SK-N-DZ (cell line): ENCODE measurements around the gene CALHM4. TPM values are rescaled to one million over a fixed set of nuclear protein-coding genes. Genes with fewer than 3 reads are reported as not detected.
A peak's percentile ranks its signal among the peaks of the same experiment; 100 is the strongest.

Source experiments
- DNase-seq: peaks from one replicate; pipeline ENCODE4 v3.0.0-alpha.2; 2015; ENCODE audit warnings: low spot score
- polyA plus RNA-seq, 2 experiments: library from polyadenylated mRNA; depleted of rRNA; stranded (reverse); fragments of >200 nt; gene quantifications; 2 replicates each; pipeline ENCODE4 v1.2.3, GENCODE V29; 2014

The CALHM4 gene, protein sequence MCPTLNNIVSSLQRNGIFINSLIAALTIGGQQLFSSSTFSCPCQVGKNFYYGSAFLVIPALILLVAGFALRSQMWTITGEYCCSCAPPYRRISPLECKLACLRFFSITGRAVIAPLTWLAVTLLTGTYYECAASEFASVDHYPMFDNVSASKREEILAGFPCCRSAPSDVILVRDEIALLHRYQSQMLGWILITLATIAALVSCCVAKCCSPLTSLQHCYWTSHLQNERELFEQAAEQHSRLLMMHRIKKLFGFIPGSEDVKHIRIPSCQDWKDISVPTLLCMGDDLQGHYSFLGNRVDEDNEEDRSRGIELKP
- 0.14 TPM in 1 of 2 replicates, not detected in the other for polyA plus RNA-seq (2014; cell fraction: cytosol; rRNA removed)
- polyA plus RNA-seq (2014; cell fraction: nucleus; rRNA removed) = not detected in 2 replicates

DNA sequence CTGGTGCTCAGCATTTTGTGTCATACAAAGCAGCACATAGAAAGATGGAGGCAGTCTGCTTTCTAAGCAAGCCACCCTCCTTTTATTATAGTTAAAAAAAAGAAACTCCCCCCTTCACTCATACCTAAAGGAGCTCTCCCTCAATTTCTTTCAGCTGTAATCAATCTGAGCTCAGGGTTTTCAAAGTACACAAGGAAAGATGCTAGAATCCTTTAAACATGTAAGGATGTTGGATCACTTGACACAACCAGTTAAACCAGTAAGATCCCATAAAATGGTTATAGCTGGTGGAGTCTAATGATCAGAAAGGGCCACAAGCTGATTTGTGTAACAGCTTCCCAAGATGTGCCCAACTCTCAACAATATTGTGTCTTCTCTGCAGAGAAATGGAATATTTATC is at the start of gene CALHM4:
TSS of gene CALHM4 (plus strand) at position 301 of the 400 bp plus-strand sequence. CDS start at position 344, 43 bp downstream.
- DNase-seq = no peak

DNA sequence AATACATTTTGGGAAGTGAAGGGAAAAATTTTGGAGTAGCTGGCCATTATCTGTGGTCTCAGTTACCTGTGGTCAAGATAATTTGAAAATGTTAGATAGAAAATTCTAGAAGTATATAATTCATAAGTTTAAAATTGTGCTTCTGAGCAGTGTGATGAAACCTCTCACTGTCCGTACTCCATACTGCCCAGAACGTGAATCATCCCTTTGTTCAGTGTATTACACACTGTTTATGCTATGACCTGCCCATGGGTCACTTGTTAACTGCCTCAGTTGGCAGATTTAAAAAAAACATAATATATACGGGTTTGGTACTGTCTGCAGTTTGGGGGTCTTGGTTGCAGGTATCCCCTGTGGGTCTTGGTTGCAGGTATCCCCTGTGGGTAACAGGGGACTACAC is 46.2 kb upstream of the CALHM4 start:
- DNase-seq = no peak

DNA sequence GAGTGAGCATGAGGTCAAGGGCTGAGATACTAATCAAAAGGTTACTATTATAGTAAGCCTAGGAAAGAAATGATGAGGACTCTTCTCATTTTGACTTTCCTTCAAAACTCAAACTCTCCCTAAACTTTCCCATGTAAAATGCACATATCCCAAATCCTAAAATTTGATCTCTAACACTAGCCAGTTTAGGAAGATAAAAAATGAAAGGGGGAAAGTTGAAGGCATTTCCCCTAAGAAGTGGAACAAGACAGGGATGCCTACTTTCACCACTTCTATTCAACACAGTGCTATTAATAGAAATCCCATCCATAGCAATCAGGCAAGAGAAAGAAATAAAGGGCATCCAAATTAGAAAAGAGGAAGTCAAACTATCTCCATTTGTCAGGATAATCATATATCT is 45.0 kb upstream of the CALHM4 start:
- DNase-seq = no peak

DNA sequence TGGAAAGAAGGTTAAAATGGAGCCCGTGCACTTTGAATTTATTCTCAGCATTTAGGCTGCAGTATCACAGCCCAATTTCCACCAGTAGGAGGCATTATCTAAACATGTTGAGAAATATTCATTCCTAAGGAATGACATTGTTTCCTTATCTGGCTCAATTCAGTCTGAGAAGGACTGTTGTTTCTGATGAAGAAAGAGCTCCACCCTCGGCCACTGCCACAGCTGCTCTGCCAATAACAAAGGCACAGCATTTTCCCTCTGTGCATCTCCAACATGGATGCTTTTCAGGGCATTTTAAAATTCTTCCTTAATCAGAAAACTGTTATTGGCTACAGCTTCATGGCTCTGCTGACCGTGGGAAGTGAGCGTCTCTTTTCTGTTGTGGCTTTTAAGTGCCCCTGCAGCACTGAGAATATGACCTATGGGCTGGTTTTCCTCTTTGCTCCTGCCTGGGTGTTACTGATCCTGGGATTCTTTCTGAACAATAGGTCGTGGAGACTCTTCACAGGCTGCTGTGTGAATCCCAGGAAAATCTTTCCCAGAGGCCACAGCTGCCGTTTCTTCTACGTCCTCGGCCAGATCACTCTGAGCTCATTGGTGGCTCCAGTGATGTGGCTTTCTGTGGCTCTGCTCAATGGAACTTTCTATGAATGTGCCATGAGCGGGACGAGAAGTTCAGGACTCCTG is 42.0 kb upstream of the CALHM4 start, which contains the start of gene CALHM5:
TSS of gene CALHM5 (plus strand) at position 216 of the 687 bp plus-strand sequence. CDS start at position 274, 58 bp downstream.
- peak; percentile 77 for DNase-seq

DNA sequence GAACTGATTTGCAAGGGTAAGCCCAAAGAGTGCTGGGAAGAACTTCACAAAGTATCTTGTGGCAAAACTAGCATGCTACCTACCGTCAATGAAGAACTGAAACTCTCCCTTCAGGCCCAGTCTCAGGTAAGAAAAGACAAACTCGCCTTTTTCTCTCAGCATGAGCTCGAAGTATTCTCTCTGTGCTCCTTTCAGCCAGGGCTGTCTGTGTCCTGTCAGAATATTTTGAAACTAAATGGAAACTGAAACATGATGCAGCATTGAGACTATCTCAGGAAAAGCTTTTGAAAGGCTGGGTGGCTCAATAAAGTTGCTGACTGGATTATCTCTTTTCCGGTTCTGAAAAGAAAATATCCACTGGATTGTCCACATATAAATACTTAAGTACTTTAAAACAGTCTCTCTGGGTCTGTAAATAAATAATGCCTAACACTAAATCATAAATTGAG is 41.4 kb upstream of the CALHM4 start:
- no peak for DNase-seq

DNA sequence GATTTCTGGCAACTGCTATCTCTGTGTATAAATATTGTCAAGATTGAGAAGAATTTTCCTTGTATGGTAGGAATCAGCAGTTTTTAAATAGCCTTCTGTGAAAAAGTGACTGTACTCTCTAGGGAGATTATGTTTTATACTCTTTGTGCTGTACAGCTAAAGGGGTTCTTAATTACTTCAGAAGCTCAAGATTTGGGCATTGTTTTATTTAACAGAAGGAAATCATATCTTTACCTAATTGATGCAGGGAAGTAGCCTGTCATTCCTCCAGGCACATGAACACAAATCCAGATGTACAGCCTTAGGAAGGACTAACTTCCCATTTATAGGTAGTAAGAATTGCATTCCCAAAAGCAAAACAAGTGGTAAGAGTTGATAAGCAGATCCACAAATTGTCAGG is 40.8 kb upstream of the CALHM4 start:
- DNase-seq = no peak

DNA sequence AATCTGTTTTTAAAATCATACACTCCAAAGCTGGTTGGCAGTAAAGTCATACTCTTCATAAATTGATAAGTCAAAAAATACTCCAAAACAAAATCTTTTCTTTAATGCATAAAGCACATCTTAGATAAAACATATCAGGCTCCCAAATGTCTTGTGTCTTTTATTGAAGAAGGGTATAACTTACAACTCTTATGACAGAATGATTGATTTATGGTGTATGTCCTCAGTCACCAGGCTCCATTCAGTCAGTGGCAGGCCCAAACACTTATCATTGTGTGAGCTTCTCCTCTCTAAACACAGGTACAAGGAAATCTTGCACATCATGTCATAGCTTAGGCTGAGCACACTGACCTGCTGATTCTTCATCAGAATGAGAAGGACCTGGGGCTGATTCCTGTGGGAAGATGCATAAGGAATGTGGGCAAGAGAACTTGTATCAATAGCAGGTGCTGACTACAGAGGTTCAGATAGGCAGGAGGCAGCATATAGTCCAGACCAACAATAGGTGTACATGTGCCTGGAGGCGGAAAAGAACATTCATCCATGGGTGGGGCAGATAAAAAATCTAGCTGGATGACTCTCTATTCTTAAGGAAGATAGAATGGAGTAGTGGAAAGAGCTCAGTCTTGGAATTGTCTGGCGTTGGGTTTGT is 40.2 kb upstream of the CALHM4 start:
- DNase-seq = no peak

DNA sequence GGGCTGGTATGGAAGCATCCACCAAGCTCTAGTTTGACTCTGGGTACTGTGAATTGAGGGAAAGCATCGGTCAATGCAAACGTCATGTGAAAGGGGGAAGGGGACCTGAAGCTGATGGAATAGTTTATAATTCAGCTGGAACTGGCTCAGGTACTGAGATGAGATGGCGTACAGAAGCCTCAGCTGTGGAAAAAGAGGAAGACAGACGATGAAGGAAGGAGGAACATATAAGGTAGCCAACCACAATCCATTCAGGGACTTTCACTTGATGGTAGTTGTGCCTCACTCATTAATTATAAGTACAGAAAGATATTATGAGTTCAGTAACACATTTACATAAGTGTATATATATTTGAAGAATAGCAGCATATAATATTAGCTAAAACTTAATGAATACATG is 39.4 kb upstream of the CALHM4 start:
- DNase-seq = no peak

DNA sequence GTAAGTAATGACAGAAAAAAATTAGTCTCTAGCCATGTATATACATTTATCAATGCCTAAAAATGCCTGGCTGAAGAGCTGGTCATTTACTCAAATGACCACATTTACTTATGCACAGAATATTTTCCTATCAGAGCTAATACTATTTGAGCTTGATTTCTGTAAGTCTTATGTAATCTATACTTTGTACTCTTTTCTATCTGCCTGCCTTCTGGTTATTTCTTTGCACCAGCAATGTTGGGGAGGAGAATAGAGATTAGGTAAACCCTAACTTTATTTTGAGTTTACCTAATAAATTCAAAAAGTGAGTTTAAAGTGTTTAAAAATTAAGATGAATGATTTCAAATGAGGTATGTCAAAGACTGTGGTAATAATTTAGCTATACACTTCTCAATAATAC is 38.4 kb upstream of the CALHM4 start:
- no peak for DNase-seq

DNA sequence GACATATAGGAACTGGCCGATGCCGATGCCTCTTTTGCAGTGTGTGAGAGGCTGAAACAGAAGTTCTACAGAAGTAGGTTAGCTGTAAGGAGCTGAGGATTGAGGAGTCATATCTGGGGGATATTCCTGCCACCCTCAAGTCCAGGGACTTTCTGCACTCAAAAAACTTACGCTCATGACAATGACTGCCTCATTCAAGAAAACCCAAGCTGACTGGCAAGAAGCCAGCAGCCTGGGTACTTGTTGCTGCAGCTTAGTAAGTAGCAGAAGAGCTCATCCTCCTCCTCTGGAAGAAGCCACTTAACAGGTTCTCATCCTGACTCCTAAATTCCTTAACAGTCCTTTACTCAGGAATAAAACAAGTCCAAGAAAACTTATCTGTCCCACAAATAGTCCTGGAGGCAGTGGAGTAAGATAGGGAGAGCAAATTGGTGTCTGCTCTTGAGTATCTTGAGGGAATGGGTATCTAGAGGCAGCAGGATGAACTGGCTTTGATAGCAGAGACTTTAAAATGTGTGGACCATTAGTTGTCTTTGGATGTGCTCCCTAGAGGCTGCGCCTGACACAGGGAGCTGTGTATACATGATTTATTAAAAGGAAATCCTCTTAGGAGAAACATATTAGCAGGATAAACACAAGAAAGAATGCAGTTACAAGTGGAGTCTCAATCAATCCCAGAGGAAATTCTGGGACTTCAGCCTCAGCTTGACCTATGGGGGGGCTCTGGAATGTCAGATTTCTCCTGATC is 34.8 kb upstream of the CALHM4 start:
- DNase-seq = no peak

DNA sequence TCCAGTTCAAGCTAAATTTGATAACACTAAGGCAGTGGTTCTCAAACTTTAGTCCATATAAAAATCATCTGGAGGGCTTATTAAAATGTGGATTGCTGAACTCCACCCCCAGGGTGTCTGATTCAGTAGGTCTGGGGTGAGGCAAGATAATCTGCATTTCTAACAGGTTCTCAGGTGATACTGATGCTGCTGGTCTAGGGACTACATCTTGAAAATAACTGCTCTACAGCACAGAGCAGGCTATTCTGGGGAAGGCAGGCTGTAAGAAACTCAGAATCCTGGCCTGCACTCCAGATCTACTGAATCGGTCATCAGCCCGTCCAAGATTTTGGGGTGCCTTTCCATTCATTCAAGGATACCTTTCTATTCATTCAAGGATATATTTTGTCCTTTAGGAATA is 30.7 kb upstream of the CALHM4 start:
- no peak for DNase-seq

DNA sequence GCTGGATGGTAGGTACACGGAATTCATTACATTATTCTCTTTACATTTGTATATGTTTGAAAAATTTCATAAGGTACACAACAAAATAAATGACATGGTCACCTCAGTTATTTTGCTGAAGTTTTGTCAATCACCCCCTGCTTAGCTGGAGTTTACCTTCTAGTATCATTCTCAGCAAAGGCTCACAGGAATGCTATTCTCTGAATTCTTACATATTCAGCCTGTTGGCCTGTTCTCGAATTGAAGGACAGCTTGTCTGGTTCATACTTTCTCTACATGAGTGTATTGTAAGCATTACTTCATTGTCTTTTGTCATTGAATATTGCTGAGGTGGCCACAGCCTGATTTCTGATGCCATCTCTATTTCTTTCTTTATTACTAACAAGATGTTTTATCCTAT is 29.3 kb upstream of the CALHM4 start:
- no peak for DNase-seq

DNA sequence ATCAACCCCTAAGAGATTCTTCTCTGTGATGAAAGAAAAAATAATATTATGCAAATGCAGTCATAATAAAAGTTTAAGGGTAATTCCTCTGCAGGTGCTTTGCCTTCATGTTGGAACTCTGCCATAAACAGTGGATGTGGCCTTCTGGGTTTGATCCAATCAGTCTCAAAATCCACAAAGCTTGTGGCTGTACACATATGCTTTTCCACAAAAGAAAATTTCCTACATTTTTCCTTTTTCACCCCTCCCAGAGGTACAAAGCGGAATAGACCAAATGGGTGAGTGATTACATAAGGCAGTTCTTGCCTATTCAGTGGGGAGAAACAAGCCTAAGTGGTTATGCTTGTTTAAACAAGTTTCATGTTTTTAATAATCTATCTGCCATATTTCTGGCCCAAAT is 25.4 kb upstream of the CALHM4 start:
- no peak for DNase-seq

DNA sequence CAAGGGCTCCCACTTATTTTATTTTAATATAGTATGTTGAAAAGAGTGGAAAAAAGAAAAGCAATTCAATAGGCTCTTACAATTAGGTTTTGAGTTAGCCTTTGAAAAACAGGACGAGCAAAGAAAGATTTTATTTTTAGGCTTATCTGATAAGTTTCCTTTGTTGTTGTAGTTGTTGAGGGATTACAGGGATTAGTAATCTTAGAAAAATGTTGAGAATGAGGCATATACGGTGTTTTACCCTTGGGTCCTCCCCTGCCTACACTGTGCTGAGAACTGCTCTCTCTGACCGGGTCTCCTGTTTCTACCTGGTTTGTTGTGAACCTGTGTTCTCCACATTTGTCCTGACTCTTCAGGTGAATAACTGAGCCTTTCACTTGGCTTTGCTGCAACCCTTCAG is 24.8 kb upstream of the CALHM4 start:
- DNase-seq = no peak

DNA sequence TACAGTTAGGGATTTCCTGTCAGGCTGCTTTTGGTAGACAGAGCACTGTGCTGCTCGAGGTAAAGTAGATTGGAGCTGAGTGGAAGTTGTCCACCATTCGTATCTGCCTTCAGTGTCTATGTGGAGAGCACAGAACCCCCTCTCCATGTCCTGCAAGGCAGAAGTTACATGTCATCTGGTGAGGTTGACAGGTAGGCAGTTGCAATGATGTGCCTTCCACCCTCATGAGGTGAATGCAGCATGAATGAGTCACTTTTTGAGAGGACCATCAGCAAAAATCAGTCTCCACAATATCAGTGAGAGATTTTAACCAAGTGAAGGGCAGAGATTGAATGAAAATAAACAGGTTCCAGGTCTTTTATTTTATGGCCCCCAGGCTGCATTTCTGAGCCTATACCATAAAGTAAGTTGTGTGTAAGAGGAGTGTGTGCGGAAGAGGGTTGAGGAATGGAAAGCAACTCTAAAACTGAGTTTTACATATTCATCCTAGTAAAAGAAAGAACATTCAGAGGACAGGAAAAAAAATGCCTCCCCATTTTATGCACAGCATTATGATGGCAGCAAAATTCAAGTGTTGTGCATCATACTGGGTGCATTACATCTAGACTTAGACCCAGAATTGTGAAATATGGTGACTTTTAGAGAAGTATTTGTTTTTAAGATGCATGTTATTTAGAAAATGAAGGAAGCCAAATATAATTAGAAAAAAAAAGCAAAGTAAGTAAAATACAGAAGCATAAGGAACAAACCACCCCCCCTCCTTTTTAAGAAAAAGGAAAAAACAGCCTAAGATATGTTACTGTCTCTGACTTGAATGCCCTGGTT is 23.9 kb upstream of the CALHM4 start:
- no peak for DNase-seq

DNA sequence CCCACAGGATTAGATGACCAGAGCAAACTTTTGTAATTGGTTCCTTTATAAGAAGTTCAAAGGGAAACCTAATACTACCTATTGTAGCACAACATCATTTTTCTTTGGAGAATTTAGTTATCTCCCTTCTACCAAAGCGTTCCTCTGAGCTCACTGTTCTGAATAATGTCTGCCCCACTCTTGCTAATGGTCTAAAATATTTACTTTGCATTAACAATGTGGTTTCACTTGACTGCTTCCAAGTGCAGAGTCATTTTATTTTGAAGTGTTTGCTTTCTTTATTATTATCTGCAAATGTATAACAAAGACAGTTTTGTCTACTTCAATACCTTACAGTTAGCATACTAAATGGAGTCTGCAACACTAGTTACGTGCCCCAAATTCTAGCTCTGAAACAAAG is 23.1 kb upstream of the CALHM4 start:
- no peak for DNase-seq

DNA sequence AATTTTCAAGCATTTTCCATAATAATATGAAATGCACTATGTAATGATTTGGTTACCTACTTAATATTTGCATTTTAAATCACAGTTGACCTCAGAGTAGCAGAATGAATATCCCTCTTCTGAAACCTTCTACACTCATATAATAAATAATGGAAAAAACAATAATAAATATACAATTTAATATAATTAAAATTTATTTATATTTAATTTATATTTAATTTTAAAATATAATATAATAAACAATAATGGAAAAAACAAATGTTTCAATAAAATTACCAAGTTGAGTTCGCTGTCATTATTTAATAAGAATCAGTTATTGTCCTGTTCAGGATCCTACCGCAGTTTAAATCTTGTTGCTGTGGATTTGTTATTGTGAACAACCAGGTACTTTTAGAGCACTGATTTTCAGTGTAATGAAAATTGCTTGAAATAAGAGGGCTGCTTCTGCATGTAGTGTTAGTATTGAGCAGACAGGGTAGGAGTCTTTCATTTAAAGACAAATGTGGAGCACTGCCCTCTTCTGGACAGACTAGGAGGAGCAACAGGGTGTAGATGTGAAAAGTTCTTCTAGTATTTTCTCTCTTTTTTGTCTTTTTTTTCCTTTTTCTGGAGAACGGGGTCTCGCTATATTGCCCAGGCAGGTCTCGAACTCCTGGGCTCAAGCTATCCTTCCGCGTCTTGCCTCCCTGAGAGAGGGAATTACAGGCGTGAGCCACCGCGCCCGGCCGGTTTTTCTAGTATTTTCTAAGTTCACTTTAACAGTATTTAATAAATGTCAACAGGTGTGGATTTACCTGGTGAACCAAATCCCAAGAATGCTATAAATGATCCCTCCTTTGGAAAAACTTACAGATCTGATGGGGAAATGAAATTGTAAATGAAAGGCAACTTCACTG is 21.6 kb upstream of the CALHM4 start:
- peak; percentile 76 for DNase-seq

DNA sequence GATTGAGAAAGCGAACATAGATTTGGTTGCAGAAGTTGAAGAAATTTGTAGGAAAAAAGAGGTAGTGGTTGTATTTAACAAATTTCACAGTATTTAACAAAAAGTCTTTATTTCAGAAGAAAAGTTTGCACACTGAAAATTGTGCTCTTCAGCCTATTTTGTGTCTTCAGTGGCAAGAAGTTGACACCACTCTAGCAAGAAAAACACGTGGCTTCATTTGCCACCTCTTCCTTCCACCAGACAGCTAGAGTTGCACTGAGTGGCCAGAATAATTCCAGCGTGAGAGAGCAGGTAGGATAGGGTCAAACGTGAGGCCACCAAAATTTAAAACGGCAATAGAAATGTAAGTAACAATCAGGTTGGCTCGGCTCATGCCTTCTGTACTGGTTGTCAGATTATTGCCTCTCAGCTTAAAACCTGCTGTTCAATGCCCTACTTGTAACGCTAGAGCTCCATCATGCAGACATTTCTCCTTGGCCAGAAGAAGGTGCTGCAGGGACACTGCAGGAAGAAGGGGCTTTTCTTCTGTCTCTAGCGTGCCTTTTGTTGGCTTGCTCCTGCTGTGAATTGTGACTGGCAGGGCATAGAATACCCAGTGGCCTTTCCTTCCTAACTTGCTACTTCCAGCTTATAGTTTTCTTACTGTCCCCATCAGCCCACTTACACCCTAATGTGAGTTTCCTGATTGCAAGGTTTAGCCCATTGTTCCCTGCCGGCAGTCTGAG is 20.2 kb upstream of the CALHM4 start:
- DNase-seq = peak; percentile 31

DNA sequence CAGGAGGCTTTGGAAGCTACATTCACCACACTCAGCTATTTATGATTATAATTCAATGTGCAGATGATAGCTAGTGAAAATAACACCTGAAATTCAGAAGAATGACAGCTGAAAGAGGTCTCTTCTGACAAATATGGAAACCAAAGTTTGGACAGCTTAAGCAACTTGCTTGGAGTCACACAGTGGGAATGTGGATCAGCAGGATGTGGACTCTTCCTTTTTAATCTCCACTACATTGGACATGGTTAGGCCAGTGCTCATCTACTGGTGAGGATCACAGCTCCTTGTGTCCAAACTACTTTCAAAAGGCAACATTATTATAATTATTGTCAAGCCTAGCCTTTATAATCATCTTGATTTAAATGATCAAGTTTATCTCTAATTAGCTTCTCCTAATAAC is 18.4 kb upstream of the CALHM4 start:
- no peak for DNase-seq
